Measurements from ENCODE around the gene CD46. TPM values are rescaled to one million over a fixed set of nuclear protein-coding genes. Genes with fewer than 3 reads are reported as not detected.
A peak's percentile ranks its signal among the peaks of the same experiment; 100 is the strongest.

The CD46 gene
- total RNA-seq, 1 experiment from 2014 or later = 116 TPM

- Histone ChIP-seq H3K27ac (ENCODE audit: low read length) (peak overlapping the region; percentile 90), H3K9me3 (ENCODE audit: low read length) (no peaks in the 10 kb centered on the region), H4K20me1 (ENCODE audit: low read length) (no peaks in the 10 kb centered on the region), H3K36me3 (ENCODE audit: low read depth, low read length) (no peaks in the 10 kb centered on the region; the same call in 1 of the 2 replicates), H3K27me3 (ENCODE audit: low read length) (no peaks in the 10 kb centered on the region), H3F3A (ENCODE audit: low read length, unreplicated experiment) (peaks cover 5% of the 10 kb centered on the region), H3K79me2 (ENCODE audit: low read length) (peaks cover 62% of the 10 kb centered on the region), H3K9ac (ENCODE audit: low read length) (peak overlapping the region; percentile 67; the same call in 1 of the 2 replicates), H3K9me2 (replicated peaks; ENCODE audit: low read length) (no peaks in the 10 kb centered on the region), H3K4me1 (ENCODE audit: insufficient read depth, low read length) (peaks cover 43% of the 10 kb centered on the region), H2AFZ (ENCODE audit: low read length) (no peak overlapping the region), H3K4me2 (ENCODE audit: low read length) (peak overlapping the region; percentile 78; the same call in 1 of the 2 replicates), H3K4me3 (ENCODE audit: low read length) (no peak overlapping the region)
- ATAC-seq = no peak
- intact Hi-C loops (cut with micrococcal nuclease) = loop anchor here (5.0 kb wide), 1 partner anchor 122 kb away; no protein-coding TSS in a partner anchor
- TF ChIP-seq EZH2phosphoT487 (IDR thresholded peaks at IDR 0.05; ENCODE audit: borderline replicate concordance, low read length) (no peak), CTCF (conservative IDR thresholded peaks at IDR 0.05; ENCODE audit: low read depth, low read length) (no peak), EZH2 (IDR thresholded peaks at IDR 0.05; ENCODE audit: low read length, unreplicated experiment) (no peak)
- no peak for DNase-seq
- no TSS peak for BruUV-seq (replicated peaks)
- POLR2A ChIA-PET (ENCODE audit: unreplicated experiment) = no interaction called here
- CTCF ChIA-PET = interaction anchor here (0.6 to 0.9 kb wide), 2 partner anchors 51 to 128 kb away, joined by 3 read pairs; no protein-coding TSS in a partner anchor
Measured at GRCh38 chr1:207825409-207825695, 73.5 kb downstream of the CD46 start.

- H3K9ac ChIP-seq (ENCODE audit: low read length) = peak overlapping the region; percentile 67
- peak overlapping the region; percentile 90 for H3K27ac ChIP-seq (ENCODE audit: low read length)
- no peaks in the 10 kb centered on the region for H3K9me2 ChIP-seq (replicated peaks; ENCODE audit: low read length)
- peak overlapping the region; percentile 53 for H3K4me3 ChIP-seq (ENCODE audit: low read length)
- intact Hi-C loops (cut with micrococcal nuclease) = loop anchor here (5.0 kb wide), 1 partner anchor 121 kb away; no protein-coding TSS in a partner anchor
- ATAC-seq (peak; percentile 13), DNase-seq (peak; percentile 51)
- CTCF ChIA-PET = interaction anchor here (0.6 to 1.8 kb wide), 3 partner anchors 43 to 128 kb away, joined by 3 to 8 read pairs (median 3); no protein-coding TSS in a partner anchor
- H3K9me3 ChIP-seq (ENCODE audit: low read length) = no peaks in the 10 kb centered on the region
- BruUV-seq (replicated peaks) = TSS peak; percentile 47
- no peaks in the 10 kb centered on the region; the same call in 1 of the 2 replicates for H3K36me3 ChIP-seq (ENCODE audit: low read depth, low read length)
- H3K4me2 ChIP-seq (ENCODE audit: low read length) = peak overlapping the region; percentile 78
- TF ChIP-seq EZH2 (IDR thresholded peaks at IDR 0.05; ENCODE audit: low read length, unreplicated experiment) (no peak), EZH2phosphoT487 (IDR thresholded peaks at IDR 0.05; ENCODE audit: borderline replicate concordance, low read length) (no peak), CTCF (conservative IDR thresholded peaks at IDR 0.05; ENCODE audit: low read depth, low read length) (no peak)
- no peaks in the 10 kb centered on the region for H3K27me3 ChIP-seq (ENCODE audit: low read length)
- peak overlapping the region; percentile 42; the same call in 1 of the 2 replicates for H2AFZ ChIP-seq (ENCODE audit: low read length)
- peaks cover 5% of the 10 kb centered on the region for H3F3A ChIP-seq (ENCODE audit: low read length, unreplicated experiment)
- POLR2A ChIA-PET (ENCODE audit: unreplicated experiment) = interaction anchor here (0.7 kb wide), 1 partner anchor 38 kb away, joined by 3 read pairs; no protein-coding TSS in a partner anchor
- no peaks in the 10 kb centered on the region for H4K20me1 ChIP-seq (ENCODE audit: low read length)
- H3K79me2 ChIP-seq (ENCODE audit: low read length) = peaks cover 68% of the 10 kb centered on the region
- peaks cover 43% of the 10 kb centered on the region for H3K4me1 ChIP-seq (ENCODE audit: insufficient read depth, low read length)
Measured at GRCh38 chr1:207825719-207826556, 74.1 kb downstream of the CD46 start.

Measured in PC-3 (cell line).